Testis (tissue), 3 donors: ENCODE results near the gene LRPPRC. TPM values are rescaled to one million over a fixed set of nuclear protein-coding genes. Genes with fewer than 3 reads are reported as not detected.

Source experiments
- DNase-seq: peaks from one replicate; pipeline ENCODE4 v3.0.0-alpha.2; 2019
- H3K27ac ChIP-seq, 2 donors: fragments of 200-600 bp; sonication (generic); one replicate each; pipeline ENCODE4 v1.5.1; 2019
- H3K27me3 ChIP-seq: fragments of 200-600 bp; sonication (generic); one replicate; pipeline ENCODE4 v1.5.1; 2019
- H3K36me3 ChIP-seq: fragments of 200-600 bp; sonication (generic); one replicate; pipeline ENCODE4 v1.5.1; 2017; ENCODE audit warnings: low read depth; ENCODE audit errors: missing control alignments
- H3K4me1 ChIP-seq: fragments of 200-600 bp; sonication (generic); one replicate; pipeline ENCODE4 v1.5.1; 2019
- H3K4me3 ChIP-seq, 2 donors: fragments of 200-600 bp; sonication (generic); one replicate each; pipeline ENCODE4 v1.5.1; 2017 to 2019
- H3K9me3 ChIP-seq: fragments of 200-600 bp; sonication (generic); one replicate; pipeline ENCODE4 v1.5.1; 2017
- POLR2A ChIP-seq: fragments of 450-650 bp; IDR thresholded peaks from one replicate; pipeline ENCODE4 v1.6.1; 2017; ENCODE audit warnings: antibody characterized with exemption, mild to moderate bottlenecking, moderate library complexity
- WGBS, 2 donors: methylation state at CpG; one replicate each; pipeline ENCODE4 v1.1.5; 2018; 5-methylcytosine and 5-hydroxymethylcytosine counted together
- intact Hi-C: fragments of 100-400 bp; cut with DNase I; formaldehyde crosslinking; loops from one replicate; pipeline ENCODE4 v1.15.1; 2023; ENCODE audit warnings: low total_unique reads
- polyA plus RNA-seq: library from polyadenylated mRNA; stranded (reverse); fragments of 350-450 nt; fragmentation: Illumina TruSeq; extraction: RNeasy Lipid Tissue Mini Kit (QIAGEN cat#74804); gene quantifications from one replicate; pipeline ENCODE4 v1.2.3, GENCODE V29; 2014; ENCODE audit warnings: low read depth, low replicate concordance; ENCODE audit not compliant: insufficient read depth
- total RNA-seq, 2 donors: library from RNA; depleted of rRNA; stranded (reverse); fragments of >200 nt; gene quantifications; one replicate each; pipeline ENCODE4 v1.2.3, GENCODE V29; 2016
- TF ChIP-seq, protein P1 (sequence below), 3 experiments: fragments of 450-650 bp in 2 of 3; fragments of 200-600 bp in 1 of 3; sonication (generic) in 1 of 3; IDR thresholded peaks; one replicate each; pipeline ENCODE4 v1.5.1; 2016 to 2019; ENCODE audit warnings: antibody characterized with exemption in 3 of 3, mild to moderate bottlenecking in 2 of 3, moderate library complexity in 1 of 3

The LRPPRC gene
- total and polyA plus RNA-seq, 3 donors from 2014 or later = 65.7 to 133 (median 114) TPM

DNA sequence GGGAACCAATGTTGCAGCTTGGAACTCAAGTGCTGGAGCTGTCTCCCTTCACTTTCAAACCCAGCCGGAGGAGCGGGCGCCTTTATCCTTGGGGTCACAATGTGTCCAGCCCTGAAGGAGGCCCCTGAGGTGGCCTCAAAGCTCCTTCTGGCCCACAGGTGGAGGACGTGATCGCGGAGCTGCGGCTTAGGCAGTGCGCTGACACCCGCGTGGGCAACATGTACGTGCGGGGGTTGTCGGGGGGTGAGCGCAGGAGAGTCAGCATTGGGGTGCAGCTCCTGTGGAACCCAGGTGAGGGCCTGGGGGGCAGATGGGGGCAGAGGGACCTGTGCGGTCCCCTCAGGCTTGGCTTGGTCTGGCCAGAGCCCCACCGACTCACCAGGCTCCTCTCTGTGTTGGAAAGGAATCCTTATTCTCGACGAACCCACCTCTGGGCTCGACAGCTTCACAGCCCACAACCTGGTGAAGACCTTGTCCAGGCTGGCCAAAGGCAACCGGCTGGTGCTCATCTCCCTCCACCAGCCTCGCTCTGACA is 143.5 kb downstream of the LRPPRC start:
- WGBS, 2 donors = 95 to 97% methylated on average over 20 to 21 of the region's 21 CpGs
- Histone ChIP-seq H3K27ac (no peak overlapping the region), H3K4me3 (no peak overlapping the region), H3K9me3 (no peaks in the 10 kb centered on the region), H3K27me3 (no peaks in the 10 kb centered on the region), H3K36me3 (no peaks in the 10 kb centered on the region), H3K4me1 (no peaks in the 10 kb centered on the region)
- TF ChIP-seq, protein P1, sequence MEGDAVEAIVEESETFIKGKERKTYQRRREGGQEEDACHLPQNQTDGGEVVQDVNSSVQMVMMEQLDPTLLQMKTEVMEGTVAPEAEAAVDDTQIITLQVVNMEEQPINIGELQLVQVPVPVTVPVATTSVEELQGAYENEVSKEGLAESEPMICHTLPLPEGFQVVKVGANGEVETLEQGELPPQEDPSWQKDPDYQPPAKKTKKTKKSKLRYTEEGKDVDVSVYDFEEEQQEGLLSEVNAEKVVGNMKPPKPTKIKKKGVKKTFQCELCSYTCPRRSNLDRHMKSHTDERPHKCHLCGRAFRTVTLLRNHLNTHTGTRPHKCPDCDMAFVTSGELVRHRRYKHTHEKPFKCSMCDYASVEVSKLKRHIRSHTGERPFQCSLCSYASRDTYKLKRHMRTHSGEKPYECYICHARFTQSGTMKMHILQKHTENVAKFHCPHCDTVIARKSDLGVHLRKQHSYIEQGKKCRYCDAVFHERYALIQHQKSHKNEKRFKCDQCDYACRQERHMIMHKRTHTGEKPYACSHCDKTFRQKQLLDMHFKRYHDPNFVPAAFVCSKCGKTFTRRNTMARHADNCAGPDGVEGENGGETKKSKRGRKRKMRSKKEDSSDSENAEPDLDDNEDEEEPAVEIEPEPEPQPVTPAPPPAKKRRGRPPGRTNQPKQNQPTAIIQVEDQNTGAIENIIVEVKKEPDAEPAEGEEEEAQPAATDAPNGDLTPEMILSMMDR (IDR thresholded peaks at IDR 0.05) = no peak
- TF ChIP-seq POLR2A = no peak
- intact Hi-C loops = no loop called here
- no peak for DNase-seq

DNA sequence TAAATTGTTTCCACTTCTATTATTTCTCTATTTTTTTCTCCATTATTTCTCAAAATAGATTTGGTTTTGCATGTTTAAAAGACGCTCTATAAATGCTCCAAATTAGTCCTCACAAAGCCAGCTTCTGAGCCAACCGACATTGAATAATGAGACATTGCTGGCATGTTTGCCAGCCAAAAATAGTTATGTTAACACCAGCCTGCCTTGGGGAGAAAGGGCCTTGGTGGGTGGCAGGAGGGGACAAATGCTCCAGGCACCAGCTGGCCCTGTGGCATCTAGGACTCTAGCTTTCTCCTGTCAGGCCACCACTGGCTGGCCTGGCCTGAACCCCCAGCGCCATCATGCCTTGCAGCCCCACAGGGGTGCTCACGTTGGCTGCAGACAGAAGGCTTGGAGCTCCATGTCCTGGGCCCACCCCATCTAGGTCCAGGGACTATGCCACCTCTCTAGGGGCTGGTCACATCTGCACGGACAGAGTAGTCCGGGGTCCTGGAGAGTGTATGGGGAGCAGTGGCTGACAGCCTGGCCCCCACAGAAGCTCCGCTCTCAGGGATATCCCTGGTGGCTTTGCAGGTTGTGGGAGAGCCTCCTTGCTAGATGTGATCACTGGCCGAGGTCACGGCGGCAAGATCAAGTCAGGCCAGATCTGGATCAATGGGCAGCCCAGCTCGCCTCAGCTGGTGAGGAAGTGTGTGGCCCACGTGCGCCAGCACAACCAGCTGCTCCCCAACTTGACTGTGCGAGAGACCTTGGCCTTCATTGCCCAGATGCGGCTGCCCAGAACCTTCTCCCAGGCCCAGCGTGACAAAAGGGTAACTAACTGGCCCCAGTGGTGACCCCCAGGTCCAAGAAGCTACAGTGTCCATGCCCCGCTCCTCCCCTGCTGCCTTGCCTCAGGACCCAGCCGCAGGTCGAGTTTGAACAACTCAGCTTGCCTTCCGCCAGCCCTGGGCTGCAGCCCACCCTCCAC is 144.5 kb downstream of the LRPPRC start:
- Histone ChIP-seq H3K4me3 (no peak overlapping the region), H3K4me1 (no peaks in the 10 kb centered on the region), H3K27me3 (no peaks in the 10 kb centered on the region), H3K9me3 (no peaks in the 10 kb centered on the region), H3K27ac (no peak overlapping the region), H3K36me3 (no peaks in the 10 kb centered on the region)
- intact Hi-C loops = no loop called here
- DNase-seq = no peak
- WGBS, 2 donors = 90 to 91% methylated on average over 9 to 20 of the region's 20 CpGs
- TF ChIP-seq, protein P1 (IDR thresholded peaks at IDR 0.05) = no peak
- TF ChIP-seq POLR2A = no peak

DNA sequence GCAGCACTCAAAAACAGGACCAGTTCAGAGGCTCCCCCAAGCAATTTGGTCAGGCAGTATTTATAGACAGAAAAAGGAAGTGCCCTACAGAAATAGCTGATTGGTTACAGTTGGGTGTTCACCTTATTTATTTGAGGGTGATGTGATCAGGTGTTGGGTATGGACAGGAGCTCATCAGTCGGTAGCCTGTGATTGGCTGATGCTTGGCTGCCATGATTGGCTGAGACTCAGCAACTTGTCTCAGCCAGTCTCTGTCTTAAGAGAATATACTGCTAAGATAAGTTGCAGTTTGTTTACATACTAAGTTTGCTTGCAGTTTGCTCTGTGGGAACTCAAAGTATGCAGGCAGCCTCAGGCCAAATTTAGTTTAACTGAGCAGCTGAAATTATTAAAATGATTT is 147.6 kb downstream of the LRPPRC start:
- no peak for DNase-seq
- WGBS, 2 donors = 65 to 75% methylated on average over 1 of the region's 1 CpG
- no peaks in the 10 kb centered on the region for H3K27me3 ChIP-seq
- H3K9me3 ChIP-seq = no peaks in the 10 kb centered on the region
- TF ChIP-seq, protein P1 (IDR thresholded peaks at IDR 0.05) = no peak
- no peak for TF ChIP-seq POLR2A
- no peaks in the 10 kb centered on the region for H3K36me3 ChIP-seq
- no peak overlapping the region for H3K27ac ChIP-seq
- no peak overlapping the region for H3K4me3 ChIP-seq
- no peaks in the 10 kb centered on the region for H3K4me1 ChIP-seq
- intact Hi-C loops = no loop called here

DNA sequence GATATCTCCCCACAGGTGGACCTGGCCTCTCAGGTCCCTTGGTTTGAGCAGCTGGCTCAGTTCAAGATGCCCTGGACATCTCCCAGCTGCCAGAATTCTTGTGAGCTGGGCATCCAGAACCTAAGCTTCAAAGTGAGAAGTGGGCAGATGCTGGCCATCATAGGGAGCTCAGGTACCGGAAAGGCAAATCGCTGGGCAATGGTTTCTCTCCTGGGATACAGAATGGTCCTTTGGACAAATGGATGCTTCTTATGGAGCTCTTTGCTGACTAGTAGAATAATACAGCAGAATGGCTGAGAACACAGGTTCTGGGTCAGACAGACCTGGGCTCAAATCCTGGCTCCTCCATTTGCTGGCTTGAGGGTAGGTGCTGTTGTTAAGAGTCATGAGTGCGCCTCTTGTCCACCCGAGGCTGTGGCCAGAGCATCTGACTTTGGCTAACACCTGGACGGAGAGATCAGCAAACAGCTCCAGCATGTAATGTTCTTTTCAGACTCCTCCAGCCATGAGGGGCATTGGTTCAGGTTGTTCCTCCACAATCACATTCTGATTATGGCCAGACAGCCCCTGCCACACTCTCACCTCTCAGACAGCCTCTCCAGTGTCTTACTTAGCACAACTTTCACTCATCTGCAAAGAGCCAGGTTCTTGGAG is 149.5 kb downstream of the LRPPRC start:
- Histone ChIP-seq H3K4me1 (no peaks in the 10 kb centered on the region), H3K4me3 (no peak overlapping the region), H3K36me3 (no peaks in the 10 kb centered on the region), H3K27ac (no peak overlapping the region), H3K27me3 (no peaks in the 10 kb centered on the region), H3K9me3 (no peaks in the 10 kb centered on the region)
- intact Hi-C loops = no loop called here
- TF ChIP-seq, protein P1 (IDR thresholded peaks at IDR 0.05) = no peak
- TF ChIP-seq POLR2A = no peak
- no peak for DNase-seq
- WGBS, 2 donors = 89 to 97% methylated on average over 5 of the region's 5 CpGs
